Measurements from ENCODE around the gene RHO.
"Not testable (repeated sequence)": the region's sequence is repeated elsewhere in the genome, so short reads cannot be mapped to it uniquely, and the experiment has no call there.

Gene RHO

GRCh38 chr3:129539206-129539605 lies 10.8 kb downstream of the RHO start:
- TF ChIP-seq, protein P1, sequence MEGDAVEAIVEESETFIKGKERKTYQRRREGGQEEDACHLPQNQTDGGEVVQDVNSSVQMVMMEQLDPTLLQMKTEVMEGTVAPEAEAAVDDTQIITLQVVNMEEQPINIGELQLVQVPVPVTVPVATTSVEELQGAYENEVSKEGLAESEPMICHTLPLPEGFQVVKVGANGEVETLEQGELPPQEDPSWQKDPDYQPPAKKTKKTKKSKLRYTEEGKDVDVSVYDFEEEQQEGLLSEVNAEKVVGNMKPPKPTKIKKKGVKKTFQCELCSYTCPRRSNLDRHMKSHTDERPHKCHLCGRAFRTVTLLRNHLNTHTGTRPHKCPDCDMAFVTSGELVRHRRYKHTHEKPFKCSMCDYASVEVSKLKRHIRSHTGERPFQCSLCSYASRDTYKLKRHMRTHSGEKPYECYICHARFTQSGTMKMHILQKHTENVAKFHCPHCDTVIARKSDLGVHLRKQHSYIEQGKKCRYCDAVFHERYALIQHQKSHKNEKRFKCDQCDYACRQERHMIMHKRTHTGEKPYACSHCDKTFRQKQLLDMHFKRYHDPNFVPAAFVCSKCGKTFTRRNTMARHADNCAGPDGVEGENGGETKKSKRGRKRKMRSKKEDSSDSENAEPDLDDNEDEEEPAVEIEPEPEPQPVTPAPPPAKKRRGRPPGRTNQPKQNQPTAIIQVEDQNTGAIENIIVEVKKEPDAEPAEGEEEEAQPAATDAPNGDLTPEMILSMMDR (conservative IDR thresholded peaks at IDR 0.05; ENCODE audit: low read depth, low read length): no peak
- H3K4me3 ChIP-seq (ENCODE audit: low read depth, low read length): no peak overlapping the region
- DNase-seq (ENCODE audit: low read depth): no peak

GRCh38 chr3:129540776-129541516 lies 12.5 kb downstream of the RHO start:
- DNase-seq (ENCODE audit: low read depth): no peak
- TF ChIP-seq, protein P1 (conservative IDR thresholded peaks at IDR 0.05; ENCODE audit: low read depth, low read length): no peak
- no peak overlapping the region for H3K4me3 ChIP-seq (ENCODE audit: low read depth, low read length)

- H3K4me3 ChIP-seq (ENCODE audit: low read depth, low read length): no peak overlapping the region
- TF ChIP-seq, protein P1 (conservative IDR thresholded peaks at IDR 0.05; ENCODE audit: low read depth, low read length): no peak
- no peak for DNase-seq (ENCODE audit: low read depth)
Observed at GRCh38 chr3:129542747-129543146, 14.3 kb downstream of the RHO start.

DNA sequence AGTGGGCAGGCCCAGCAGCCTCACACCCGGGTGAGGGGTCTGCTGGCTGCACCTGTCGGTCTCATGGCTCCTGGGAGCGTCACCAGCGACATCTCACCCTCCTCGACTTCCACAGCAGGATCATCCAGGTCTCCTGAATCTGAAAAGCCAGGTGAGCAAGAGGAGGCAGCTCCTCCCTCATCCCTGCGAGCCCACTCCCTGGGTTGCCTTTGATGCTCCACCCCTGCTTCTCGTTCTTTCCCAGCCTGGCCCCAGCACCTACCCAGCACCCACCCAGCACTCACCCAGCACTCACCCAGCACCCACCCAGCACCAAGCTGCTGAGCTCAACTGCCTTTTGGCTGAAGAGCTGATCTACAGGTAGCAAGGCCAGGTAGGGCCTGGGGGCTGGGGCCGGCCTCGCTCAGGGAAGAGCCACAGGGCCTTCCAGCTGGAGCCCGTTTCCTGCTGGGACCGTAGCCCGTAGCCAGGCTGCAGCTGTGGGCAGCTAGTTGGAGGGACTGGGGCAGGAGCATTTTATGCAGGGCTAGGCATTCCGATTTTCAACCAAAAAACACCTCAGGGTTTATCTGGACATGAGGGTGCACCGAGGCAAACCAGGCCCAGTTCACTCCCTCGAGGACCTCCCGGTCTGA lies 14.8 kb downstream of the RHO start, which contains the start of gene H1-8:
H1-8 (plus strand) TSS at position 20 of the 635 bp plus-strand sequence; CDS start at position 64, 44 bp downstream.
- no peak within 1 kb of the TSS for H3K4me3 ChIP-seq (ENCODE audit: low read depth, low read length)
- DNase-seq (ENCODE audit: low read depth): no peak
- TF ChIP-seq, protein P1 (conservative IDR thresholded peaks at IDR 0.05; ENCODE audit: low read depth, low read length): no peak

GRCh38 chr3:129543999-129544398 lies 15.6 kb downstream of the RHO start:
- TF ChIP-seq, protein P1 (conservative IDR thresholded peaks at IDR 0.05; ENCODE audit: low read depth, low read length): no peak
- H3K4me3 ChIP-seq (ENCODE audit: low read depth, low read length): no peak overlapping the region
- DNase-seq (ENCODE audit: low read depth): no peak

DNA sequence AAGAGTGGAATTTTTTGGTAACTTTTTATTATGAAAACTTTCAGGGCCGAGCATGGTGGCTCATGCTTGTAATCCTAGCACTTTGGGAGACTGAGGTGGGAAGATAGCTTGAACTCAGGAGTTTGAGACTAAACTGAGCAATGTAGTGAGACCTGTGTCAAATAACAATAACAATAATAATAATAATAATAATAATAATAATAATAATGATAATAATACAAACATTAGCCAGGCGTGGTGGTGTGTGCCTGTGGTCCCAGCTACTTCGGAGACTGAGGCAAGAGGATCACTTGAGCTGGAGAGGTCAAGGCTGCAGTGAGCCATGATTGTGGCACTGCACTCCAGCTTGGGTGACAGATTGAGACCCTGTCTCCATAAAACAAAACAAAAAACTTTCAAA lies 17.5 kb downstream of the RHO start:
- DNase-seq (ENCODE audit: low read depth); H3K4me3 ChIP-seq (ENCODE audit: low read depth, low read length): not testable (repeated sequence)

DNA sequence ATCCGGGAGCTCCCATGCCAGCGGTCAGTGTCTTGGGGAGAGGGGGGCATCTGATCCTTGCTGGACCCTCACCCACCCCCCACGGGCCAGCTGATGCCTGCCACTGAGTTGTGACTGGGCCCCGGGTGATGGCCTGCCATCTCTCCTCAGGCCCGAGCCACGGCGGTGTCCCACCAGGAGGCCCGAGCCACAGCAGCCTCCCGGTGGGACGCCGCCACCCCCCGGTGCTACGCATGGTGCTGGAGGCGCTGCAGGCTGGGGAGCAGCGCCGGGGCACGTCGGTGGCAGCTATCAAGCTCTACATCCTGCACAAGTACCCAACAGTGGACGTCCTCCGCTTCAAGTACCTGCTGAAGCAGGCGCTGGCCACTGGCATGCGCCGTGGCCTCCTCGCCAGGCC lies 18.8 kb downstream of the RHO start:
- TF ChIP-seq, protein P1 (conservative IDR thresholded peaks at IDR 0.05; ENCODE audit: low read depth, low read length): no peak

More for the DNA sequence above, 18.8 kb downstream of the RHO start:
- H3K4me3 ChIP-seq (ENCODE audit: low read depth, low read length): no peak overlapping the region
- no peak for DNase-seq (ENCODE audit: low read depth)

All from choroid plexus epithelial cell (primary cell).